ENCODE measurements around the gene LYPD8.

Gene LYPD8

GRCh38 chr1:248697907-248698306 is 57.7 kb downstream of the LYPD8 start:
- no peak for DNase-seq

- no peak for DNase-seq
These were observed 58.8 kb downstream of the LYPD8 start for GRCh38 chr1:248696774-248697173.

- no peak for DNase-seq
These were observed 59.3 kb downstream of the LYPD8 start for GRCh38 chr1:248696261-248696660.

GRCh38 chr1:248695451-248696132 is 60.0 kb downstream of the LYPD8 start:
- DNase-seq, result no peak

- no peak for DNase-seq
These were observed 63.9 kb downstream of the LYPD8 start for GRCh38 chr1:248691567-248692155.

All from fibroblast of skin of back (primary cell).